Muscle layer of colon (tissue), 2 donors: ENCODE measurements around the gene ARHGEF16.

Source experiments
- H3K27ac ChIP-seq: one replicate; pipeline ENCODE4 v1.7.0; 2013; ENCODE audit warnings: low read depth, mild to moderate bottlenecking, low read length, moderate library complexity
- H3K27me3 ChIP-seq, 2 donors: one replicate each; pipeline ENCODE4 v1.7.0; 2013; ENCODE audit warnings: low read length in 2 of 2, mild to moderate bottlenecking in 2 of 2; ENCODE audit not compliant: insufficient read depth in 2 of 2, control insufficient read depth in 1 of 2
- H3K36me3 ChIP-seq: one replicate; pipeline ENCODE4 v1.7.0; 2013; ENCODE audit warnings: mild to moderate bottlenecking, low read length; ENCODE audit not compliant: insufficient read depth
- H3K4me1 ChIP-seq: one replicate; pipeline ENCODE4 v1.7.0; 2013; ENCODE audit warnings: mild to moderate bottlenecking, low read length; ENCODE audit not compliant: insufficient read depth
- H3K4me3 ChIP-seq, 2 donors: one replicate each; pipeline ENCODE4 v1.7.0; 2013; ENCODE audit warnings: low read length in 2 of 2, low read depth in 1 of 2, mild to moderate bottlenecking in 1 of 2, moderate library complexity in 1 of 2
- H3K9ac ChIP-seq: one replicate; pipeline ENCODE4 v1.7.0; 2013; ENCODE audit warnings: low read length
- H3K9me3 ChIP-seq: one replicate; pipeline ENCODE4 v1.7.0; 2013; ENCODE audit warnings: mild to moderate bottlenecking, low read length
- donor health status: abdominal sarcoma.
- donor health status: Adenocarcinoma of cecum.

Gene ARHGEF16

DNA sequence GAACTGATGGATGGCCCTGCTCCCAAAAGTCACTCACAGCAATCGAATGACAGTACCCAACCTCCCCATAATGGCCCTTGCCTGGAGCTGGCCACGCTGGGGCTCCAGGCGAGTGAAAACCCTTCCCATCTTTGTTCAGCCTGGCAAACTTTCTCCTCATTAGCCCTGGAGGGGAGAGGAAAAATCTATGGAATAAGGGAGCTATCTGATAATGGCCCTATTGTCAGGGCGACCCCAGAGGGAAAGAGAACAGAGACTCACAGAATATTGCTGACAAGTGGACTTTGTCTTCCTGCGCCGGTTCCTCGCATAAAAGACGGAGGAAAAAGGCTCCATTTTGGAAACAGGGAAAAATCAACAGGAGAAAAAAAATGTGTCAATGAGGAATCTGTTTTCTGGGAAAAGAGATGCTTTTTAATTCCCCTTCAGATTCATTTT is 13.0 kb upstream of the ARHGEF16 start:
- Histone ChIP-seq H3K4me3 (no peak overlapping the region), H3K36me3 (no peaks in the 10 kb centered on the region), H3K27me3 (peaks cover 0 to 34% of the 10 kb centered on the region in 2 donors), H3K9ac (no peak overlapping the region), H3K9me3 (no peaks in the 10 kb centered on the region), H3K27ac (no peak overlapping the region), H3K4me1 (no peaks in the 10 kb centered on the region)

DNA sequence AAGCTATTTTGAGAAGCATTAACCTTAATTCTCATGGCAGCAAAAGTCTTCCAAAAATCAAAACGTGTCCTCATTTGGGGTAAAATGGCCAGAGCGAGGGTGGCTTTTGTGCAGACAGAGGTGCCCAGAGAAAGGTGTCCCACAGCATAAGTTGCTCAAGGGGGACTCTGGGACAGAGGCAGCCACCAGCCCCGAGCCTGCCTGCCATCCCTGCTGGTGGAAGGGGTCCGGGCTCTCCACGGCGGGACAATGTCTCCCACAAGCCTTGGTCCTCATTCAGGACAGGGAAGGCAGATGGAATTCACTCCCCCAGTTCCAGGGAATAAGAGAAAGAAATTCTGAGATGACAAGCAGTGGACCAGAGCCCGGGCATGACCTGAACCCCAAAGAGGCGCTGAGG is 12.6 kb upstream of the ARHGEF16 start:
- Histone ChIP-seq H3K9me3 (no peaks in the 10 kb centered on the region), H3K9ac (no peak overlapping the region), H3K27ac (no peak overlapping the region), H3K4me3 (no peak overlapping the region), H3K4me1 (no peaks in the 10 kb centered on the region), H3K36me3 (no peaks in the 10 kb centered on the region), H3K27me3 (peaks cover 0 to 30% of the 10 kb centered on the region in 2 donors)

GRCh38 chr1:3442331-3442730 is 12.1 kb upstream of the ARHGEF16 start:
- no peaks in the 10 kb centered on the region for H3K36me3 ChIP-seq
- H3K9me3 ChIP-seq: no peaks in the 10 kb centered on the region
- peaks cover 0 to 25% of the 10 kb centered on the region in 2 donors for H3K27me3 ChIP-seq
- H3K9ac ChIP-seq: no peak overlapping the region
- no peak overlapping the region for H3K27ac ChIP-seq
- H3K4me1 ChIP-seq: no peaks in the 10 kb centered on the region
- H3K4me3 ChIP-seq: no peak overlapping the region

- no peak overlapping the region for H3K27ac ChIP-seq
- H3K9me3 ChIP-seq: no peaks in the 10 kb centered on the region
- no peaks in the 10 kb centered on the region for H3K4me1 ChIP-seq
- no peaks in the 10 kb centered on the region for H3K36me3 ChIP-seq
- no peak overlapping the region for H3K4me3 ChIP-seq
- peaks cover 0 to 25% of the 10 kb centered on the region in 2 donors for H3K27me3 ChIP-seq
- no peak overlapping the region for H3K9ac ChIP-seq
Measured at GRCh38 chr1:3442901-3443300, 11.6 kb upstream of the ARHGEF16 start.

GRCh38 chr1:3443807-3444206 is 10.7 kb upstream of the ARHGEF16 start:
- Histone ChIP-seq H3K9me3 (no peaks in the 10 kb centered on the region), H3K36me3 (no peaks in the 10 kb centered on the region), H3K27me3 (peaks cover 0 to 25% of the 10 kb centered on the region in 2 donors), H3K4me1 (no peaks in the 10 kb centered on the region), H3K9ac (no peak overlapping the region), H3K4me3 (no peak overlapping the region), H3K27ac (no peak overlapping the region)

GRCh38 chr1:3444298-3444697 is 10.2 kb upstream of the ARHGEF16 start:
- no peaks in the 10 kb centered on the region for H3K9me3 ChIP-seq
- H3K27me3 ChIP-seq: peaks cover 0 to 25% of the 10 kb centered on the region in 2 donors
- no peak overlapping the region for H3K9ac ChIP-seq
- H3K4me1 ChIP-seq: no peaks in the 10 kb centered on the region
- no peak overlapping the region for H3K27ac ChIP-seq
- H3K4me3 ChIP-seq: no peak overlapping the region
- H3K36me3 ChIP-seq: no peaks in the 10 kb centered on the region

- H3K36me3 ChIP-seq: no peaks in the 10 kb centered on the region
- no peak overlapping the region for H3K27ac ChIP-seq
- H3K4me3 ChIP-seq: no peak overlapping the region
- H3K4me1 ChIP-seq: no peaks in the 10 kb centered on the region
- H3K9me3 ChIP-seq: no peaks in the 10 kb centered on the region
- H3K27me3 ChIP-seq: peaks cover 0 to 20% of the 10 kb centered on the region in 2 donors
- H3K9ac ChIP-seq: no peak overlapping the region
Measured at GRCh38 chr1:3444736-3445135, 9.7 kb upstream of the ARHGEF16 start.

DNA sequence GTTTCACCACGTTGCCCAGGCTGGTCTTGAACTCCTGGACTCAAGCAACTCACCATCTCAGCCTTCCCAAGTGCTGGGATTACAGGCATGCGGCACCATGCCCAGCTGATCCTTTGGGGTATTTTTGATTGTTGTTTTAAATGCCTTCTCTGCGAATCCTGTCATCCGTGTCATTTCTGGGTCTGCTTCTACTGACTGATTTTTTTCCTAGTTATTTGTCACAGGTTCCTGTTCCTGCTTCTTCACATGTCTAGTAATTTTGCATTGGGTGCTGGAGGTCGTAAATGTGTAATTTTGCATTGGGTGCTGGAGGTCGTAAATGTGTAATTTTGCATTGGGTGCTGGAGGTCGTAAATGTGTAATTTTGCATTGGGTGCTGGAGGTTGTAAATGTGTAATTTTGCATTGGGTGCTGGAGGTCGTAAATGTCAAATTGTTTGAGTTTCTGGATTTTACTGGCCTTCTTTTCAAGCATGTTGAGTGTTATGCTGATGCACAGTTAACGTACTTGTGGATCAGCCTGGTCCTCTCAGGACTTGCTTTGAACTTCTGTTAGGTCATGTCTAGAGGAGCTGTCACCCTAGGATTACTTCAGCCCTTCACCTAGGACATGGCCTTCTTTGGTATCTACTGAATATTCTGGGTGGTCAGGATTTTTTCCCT is 4.1 kb upstream of the ARHGEF16 start:
- Histone ChIP-seq H3K9me3 (no peaks in the 10 kb centered on the region), H3K9ac (no peak overlapping the region), H3K27me3 (peaks cover 13 to 36% of the 10 kb centered on the region in 2 donors), H3K27ac (no peak overlapping the region), H3K4me3 (no peak overlapping the region), H3K36me3 (no peaks in the 10 kb centered on the region), H3K4me1 (no peaks in the 10 kb centered on the region)

DNA sequence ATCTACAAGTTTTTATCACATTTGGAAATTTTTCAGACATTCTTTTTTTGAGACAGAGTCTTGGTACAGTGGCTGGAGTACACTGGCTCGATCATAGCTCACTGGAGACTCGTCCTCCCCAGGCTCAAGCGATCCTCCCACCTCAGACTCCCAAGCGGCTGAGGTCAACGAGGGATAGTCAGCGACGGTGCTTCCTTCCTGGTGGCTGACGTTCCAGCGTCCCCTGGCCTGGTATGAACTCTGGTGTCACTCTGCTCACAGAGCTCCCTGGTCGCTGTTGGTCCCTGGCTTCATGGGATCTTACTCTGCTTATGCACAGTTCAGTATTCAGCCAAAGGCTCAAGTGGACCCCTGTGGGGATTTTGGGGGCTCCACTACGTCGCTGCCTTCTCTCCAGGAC is 3.5 kb upstream of the ARHGEF16 start:
- Histone ChIP-seq H3K9me3 (no peaks in the 10 kb centered on the region), H3K27me3 (peaks cover 16 to 42% of the 10 kb centered on the region in 2 donors), H3K27ac (no peak overlapping the region), H3K36me3 (no peaks in the 10 kb centered on the region), H3K9ac (no peak overlapping the region), H3K4me1 (no peaks in the 10 kb centered on the region), H3K4me3 (no peak overlapping the region)

- Histone ChIP-seq H3K4me1 (no peaks in the 10 kb centered on the region), H3K4me3 (no peak overlapping the region), H3K9ac (no peak overlapping the region), H3K9me3 (no peaks in the 10 kb centered on the region), H3K27me3 (peaks cover 16 to 43% of the 10 kb centered on the region in 2 donors), H3K36me3 (no peaks in the 10 kb centered on the region), H3K27ac (no peak overlapping the region)
Measured at GRCh38 chr1:3451994-3452865, 2.2 kb upstream of the ARHGEF16 start.

GRCh38 chr1:3452866-3453175 is 1.6 kb upstream of the ARHGEF16 start:
- no peak overlapping the region for H3K9ac ChIP-seq
- no peaks in the 10 kb centered on the region for H3K9me3 ChIP-seq
- peaks cover 16 to 43% of the 10 kb centered on the region in 2 donors for H3K27me3 ChIP-seq
- no peak overlapping the region for H3K4me3 ChIP-seq
- H3K27ac ChIP-seq: no peak overlapping the region
- no peaks in the 10 kb centered on the region for H3K4me1 ChIP-seq
- H3K36me3 ChIP-seq: no peaks in the 10 kb centered on the region
